Frontal cortex (tissue), 4 donors: ENCODE measurements around the gene KSR2. TPM values are rescaled to one million over a fixed set of nuclear protein-coding genes. Genes with fewer than 3 reads are reported as not detected.

Experiments used
- DNase-seq, 2 donors: peaks; one replicate each; pipeline ENCODE4 v3.0.0; 2012; ENCODE audit warnings: low spot score in 2 of 2
- FAIRE-seq: peaks from 2 replicates; lab custom pipeline; 2012; peaks lifted over from hg19 to GRCh38; lab: Jason Lieb, UNC
- total RNA-seq: library from RNA; depleted of rRNA; stranded (reverse); fragments of >200 nt; gene quantifications from one replicate; pipeline ENCODE4 v1.2.3, GENCODE V29; 2014
- donor health status: control.
- donor health status: control.
- donor health status: control.

The KSR2 gene
- total RNA-seq, 1 donor from 2014 or later = 0.82 TPM

DNA sequence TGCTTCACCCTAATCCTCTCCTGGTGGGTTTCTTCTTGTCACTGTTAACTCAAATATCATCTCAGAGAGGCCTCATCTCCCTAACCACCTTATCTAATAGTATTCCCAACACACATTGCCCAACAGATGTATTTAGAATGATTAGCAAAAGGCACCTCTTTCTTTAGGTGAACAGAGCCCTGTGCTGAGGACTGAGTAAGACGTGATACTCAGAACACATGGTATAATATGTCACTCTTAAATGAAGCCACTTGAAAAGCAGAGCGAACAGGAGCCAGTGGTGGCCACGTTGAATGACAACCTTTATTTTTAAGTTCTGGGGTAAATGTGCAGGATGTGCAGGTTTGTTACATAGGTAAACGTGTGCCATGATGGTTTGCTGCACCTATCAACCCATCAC is 1.5 kb upstream of the KSR2 start:
- DNase-seq (no peak), FAIRE-seq (no peak)

DNA sequence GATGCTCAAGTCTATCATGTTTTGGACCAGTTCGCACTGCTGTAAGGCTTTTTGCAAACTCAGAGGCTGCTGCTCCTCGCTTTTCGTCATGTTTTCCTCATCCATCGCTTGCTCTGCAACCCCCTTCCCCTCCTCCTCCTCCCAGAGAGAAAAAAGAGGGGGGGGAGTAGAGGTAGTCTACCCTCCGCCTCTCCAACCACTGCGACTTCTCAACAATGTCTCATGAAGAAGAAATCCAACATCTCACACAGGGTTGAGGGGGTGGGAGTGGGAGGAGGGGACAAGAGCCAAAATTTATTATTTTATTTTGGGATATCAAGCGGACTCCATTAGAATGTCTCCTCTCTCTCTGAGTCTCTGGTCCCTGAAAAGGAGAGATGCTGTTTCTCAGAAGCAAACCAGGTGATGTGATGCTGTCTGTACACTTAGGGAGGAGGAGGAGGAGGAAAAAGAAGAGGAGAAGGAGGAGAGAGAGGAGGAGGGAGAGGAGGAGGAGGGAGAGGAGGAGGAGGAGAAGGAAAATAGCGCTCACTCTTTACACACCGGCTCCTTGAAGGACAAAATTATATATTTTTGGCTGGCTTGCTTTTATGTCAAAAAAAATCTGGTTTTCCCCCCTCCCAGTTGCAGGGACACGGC is 520 bp downstream of the KSR2 start:
- FAIRE-seq = no peak
- no peak for DNase-seq

DNA sequence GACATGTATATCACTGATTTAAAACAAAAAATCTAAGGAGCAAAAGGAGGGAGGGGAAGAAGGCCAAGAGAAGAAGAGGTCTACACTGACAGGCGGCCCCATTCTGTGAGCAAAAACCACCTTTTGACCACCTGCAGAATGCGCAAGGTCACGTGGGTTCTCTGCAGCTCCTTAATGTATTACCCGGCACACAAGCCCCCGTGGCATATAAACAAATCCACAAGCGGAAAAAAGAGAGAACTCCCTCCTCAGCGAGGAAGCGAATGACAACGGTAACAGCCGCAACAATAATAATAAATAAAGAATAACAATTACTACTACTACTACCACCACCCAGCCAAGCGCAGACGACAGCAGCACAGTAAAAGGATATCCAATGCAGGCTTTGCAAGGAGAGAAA is 1.3 kb downstream of the KSR2 start:
- DNase-seq (no peak), FAIRE-seq (no peak)

DNA sequence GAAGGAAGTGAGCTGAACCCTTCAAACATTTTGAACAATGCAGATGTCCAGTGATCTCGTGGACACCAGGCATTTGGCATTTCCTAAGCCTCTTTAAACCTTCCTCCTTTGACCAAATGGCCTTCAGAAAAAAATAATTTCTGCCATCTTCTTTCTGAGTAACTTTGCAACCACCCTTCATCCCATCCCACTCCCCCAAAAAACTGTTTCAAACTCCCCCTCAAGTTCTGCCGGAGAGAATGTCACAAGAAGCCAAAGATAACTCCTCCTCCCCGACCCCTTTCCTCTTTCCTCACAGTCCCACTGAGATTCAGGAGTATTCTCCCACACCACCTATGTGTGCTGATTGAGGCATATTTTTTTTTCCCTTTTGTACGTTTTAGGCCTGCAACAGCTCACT is 1.7 kb downstream of the KSR2 start:
- FAIRE-seq (no peak), DNase-seq (no peak)

DNA sequence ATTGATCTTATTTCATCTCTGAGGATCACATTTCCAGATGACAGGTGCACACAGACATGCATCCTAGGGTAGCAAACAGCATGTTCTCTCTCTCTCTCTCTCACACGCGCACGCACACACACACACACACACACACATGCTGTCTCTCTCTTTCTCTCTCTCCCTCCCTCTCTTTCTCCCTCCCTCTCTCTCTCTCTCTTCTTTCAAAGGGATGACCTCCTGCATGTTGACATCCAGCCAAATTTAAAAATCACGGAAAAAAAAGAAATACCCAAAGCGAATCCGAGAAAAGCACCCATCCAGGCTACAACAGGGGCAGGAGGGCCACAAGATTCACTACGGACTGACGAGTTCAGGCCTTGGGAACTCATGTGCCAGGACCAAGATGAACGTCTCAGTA is 2.3 kb downstream of the KSR2 start:
- no peak for DNase-seq

DNA sequence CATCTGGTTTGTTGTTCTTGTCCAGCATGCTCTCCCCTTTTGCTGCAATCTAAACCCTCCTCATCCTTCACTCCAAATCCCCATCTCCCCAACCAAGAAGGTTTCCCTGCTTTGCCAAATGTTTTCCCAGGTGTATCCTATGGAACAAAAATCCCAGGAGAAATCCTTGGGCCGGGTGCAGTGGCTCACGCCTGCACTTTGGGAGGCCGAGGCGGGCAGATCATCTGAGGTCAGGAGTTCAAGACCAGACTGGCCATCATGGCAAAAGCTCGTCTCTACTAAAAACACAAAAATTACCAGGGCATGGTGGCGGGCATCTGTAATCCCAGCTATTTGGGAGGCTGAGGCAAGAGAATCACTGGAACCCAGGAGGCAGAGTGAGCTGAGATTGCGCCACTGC is 5.0 kb downstream of the KSR2 start:
- FAIRE-seq (no peak), DNase-seq (no peak)

More for the DNA sequence above, 2.3 kb downstream of the KSR2 start:
- FAIRE-seq = no peak

DNA sequence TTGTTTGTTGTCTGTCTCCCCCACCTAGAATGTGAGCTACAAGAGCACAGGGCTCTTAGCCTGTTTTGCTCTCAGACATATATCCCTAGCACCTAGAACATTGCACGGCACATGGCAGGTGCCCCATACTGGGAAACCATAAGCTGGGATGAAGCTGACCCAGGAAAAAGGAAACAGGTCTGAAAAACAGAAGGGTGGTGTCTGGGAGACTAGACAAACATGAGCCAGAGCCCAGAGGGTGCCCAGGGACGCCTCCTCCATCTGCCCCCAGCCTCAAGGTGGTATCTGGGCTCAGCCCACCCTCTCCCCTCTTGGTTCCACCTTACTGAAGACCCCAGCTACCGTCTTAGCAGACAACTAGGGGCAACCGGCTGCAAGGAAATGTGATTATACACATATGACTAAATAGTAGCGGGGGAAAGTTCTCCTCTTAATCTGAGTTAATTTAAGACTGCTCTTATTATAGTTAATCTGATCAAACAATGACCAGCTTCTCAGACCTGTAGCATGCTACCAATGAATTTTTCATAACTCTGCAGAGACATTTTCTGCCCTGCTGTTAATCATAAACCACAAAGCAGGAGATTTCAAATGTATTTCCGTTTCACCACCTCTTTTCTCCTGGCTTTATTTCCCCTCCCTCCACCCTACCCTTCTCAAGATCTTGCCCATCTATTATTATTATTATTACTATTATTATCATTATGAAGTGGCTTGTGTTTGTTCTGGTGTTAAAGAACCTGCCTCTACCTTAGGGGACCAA is 31.9 kb downstream of the KSR2 start:
- FAIRE-seq (no peak), DNase-seq (no peak)

DNA sequence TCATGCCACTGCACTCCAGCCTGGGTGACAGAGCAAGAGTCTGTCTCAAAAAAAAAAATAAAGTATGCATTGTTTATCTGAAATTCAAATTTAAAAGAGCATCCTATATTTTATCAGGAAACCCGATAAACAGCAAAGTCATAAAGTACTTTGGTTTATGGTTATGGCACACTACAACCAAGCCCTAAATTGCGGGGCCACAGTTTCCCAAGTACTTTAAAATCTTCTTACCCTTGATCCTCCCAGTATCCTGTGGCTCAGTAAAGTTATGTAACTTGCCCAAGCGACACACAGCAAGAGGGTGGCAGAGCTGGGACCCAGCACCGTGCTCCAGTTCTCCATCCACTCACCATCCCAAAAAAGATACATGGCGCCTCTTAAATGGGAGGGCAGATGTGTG is 35.2 kb downstream of the KSR2 start:
- no peak for DNase-seq
- FAIRE-seq = no peak

DNA sequence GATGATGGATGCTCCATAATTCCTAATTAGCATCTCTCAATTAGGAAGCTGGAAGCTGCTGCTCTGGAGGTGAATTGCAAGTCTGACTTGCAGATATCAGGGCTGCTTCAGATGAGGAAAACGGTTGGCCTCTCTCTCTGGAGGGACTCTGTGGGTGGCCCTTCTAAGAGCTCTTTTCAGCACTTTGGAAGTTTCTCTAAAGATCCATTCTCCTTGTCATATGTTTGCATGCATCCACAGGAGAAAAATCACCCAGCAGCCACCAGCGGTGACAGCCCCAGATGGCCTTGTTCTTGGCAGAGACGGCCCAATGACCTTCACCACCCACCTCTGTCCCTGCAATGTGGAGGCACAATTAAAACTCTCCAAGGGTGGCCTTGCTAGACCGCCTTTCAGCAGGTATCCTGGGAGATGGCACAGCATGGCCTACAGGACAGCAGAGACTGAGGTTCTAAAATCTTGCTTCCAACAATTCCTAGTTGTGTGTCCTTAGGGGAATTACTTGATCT is 42.3 kb downstream of the KSR2 start:
- DNase-seq = no peak
- FAIRE-seq = no peak

DNA sequence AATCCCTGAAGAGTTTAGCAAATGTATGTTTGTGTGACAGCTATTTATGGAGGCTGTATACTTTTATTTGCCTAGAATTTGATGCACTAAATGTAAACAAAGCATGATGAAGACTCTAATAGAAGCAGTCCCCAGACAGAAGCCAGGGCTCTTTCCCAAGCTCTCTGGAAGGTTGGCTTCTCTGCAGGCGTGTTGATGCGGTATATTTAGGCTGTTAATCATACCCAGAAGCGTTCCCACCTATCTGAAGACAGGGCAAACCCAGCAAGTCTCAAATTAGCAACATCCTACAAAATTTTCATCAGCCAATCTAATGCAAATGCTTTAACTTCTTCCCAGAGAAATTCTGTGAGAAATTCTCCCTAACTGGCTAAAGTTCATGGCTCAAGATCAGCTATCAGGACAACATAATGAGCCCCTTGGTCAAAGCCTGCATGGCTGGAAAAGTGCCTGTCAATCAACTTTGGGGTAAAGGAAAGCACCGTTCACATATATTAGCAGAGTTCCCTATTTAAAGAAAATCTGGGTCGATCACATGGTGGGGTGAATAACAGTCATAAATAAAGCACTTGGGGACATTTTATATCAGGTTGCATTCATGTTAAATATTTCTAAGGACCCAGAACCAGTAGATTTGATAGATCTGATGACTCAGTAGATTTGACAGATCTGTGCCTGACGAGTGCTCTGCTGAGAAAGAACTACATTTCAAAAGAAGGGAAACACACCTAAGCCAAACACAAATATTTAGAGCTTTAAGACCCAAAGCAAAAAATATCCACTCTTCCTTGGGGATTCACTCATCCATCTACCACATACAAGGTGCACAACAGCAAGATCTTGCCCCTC is 46.6 kb downstream of the KSR2 start:
- FAIRE-seq (no peak), DNase-seq (no peak)

DNA sequence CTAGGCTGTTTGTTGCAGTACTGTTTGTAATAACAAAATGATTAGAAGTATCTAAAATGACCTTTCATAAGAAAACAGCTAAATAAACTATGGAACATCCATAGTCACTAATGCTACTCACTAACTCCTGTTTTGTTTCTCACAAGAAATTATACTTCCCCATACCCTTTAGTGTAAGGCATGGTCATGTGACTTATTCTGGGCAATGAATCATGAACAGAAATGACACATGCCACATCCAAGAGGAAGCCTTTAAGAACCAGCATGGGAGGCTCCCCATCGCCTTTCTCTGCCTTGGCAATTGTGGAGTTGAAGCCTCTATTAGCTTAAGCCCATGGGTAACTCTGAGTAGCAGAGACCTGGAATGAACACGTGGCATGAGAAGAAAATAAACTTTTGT is 49.3 kb downstream of the KSR2 start:
- FAIRE-seq (no peak), DNase-seq (no peak)

DNA sequence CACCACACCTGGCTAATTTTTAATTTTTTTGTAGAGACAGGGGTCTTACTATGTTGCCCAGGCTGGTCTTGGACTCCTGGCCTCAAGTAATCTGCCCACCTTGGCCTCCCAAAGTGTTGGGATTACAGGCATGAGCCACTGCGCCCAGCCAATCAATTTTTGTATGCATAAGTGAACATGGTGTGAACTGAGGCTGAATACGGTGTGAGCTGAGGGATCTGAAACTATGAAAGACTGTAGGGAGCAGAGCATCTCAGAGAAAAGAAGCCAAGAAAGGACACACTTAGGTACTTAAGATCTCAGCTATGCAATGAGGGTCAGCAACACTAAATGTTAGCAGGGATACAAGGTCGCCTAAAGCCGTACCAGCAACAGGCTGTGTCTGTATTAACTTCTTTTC is 54.1 kb downstream of the KSR2 start:
- DNase-seq (no peak), FAIRE-seq (no peak)

DNA sequence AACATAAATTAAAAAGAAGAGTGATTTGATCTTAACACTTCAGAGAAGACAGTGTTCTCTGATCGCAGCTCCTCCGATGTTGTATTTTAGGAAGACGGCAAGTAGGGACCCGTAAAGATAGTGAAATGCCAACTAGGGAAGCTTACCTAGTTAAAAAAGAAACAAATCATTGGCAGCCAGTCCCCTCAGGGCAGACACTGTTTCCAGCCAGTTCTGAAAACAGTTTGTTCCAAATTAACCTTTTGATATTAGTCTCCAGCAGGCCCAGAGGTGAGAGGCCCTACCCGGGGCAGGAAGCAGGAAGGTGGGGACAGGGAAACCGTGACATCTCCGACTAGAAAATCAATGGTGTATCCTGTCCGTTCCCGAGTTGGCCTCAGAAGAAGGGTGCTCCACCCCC is 56.0 kb downstream of the KSR2 start:
- DNase-seq (no peak), FAIRE-seq (no peak)

DNA sequence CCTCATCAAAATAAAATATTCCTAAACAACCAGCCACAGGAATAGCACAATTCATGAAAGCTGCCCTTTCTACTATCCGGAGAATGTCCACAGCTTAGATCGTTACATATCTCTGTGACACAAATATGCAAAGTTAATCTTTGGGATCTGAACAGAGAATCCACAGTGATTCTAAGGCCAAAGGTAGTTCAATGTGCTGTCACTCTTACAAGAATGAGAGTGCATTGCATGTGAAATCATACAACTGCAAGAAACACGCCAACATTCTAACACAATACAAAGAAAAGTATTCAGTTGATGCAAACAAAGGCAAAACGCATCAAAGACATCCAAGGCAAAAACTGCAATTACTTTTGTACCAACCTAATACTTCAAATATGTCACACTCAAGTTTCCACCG is 60.4 kb downstream of the KSR2 start:
- FAIRE-seq (no peak), DNase-seq (no peak)

DNA sequence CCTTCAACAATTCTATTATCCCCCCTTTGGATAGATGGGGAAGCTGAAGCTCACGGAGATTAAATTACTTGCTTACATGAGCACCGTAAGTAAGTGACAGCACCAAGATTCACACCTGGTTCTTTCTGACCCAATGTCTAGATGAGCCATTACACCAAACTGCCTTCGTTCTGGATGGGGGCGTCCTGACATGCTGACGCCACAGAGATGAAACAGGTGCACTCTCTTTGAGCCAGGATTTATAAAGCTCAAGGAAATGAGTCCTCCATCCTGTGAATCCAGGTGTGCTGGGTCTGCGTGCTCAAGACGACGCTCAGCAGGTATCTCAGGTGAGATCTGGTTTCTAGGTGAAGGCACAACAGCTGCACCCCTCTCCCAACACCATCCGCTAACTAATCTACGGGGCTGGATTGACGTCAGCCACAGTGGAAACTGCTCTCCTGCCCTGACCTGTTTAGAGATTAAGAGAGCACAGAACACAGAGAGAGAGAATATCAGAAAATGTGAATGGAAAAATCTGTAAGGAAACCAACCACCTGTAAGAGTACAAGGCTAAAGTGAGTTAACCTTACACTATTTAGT is 61.6 kb downstream of the KSR2 start:
- no peak for DNase-seq
- no peak for FAIRE-seq

DNA sequence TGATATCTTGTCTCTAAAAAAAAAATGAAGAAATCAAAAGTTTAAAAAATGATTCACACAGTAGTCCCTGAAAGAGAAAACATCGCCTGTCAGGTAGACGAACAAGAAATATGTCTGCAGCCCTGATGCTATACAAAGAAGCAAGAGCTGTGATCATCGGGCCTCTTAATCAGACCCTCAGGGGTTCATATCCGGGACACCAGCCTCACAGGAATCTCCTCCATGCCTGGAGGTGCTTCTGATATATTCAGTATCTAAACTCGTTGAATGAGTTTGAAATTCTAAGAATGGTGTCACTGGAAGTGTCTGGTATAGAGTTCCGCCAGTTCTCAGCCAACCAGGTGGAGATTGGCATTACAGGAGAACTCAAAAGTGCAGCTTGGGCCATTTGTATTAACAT is 64.7 kb downstream of the KSR2 start:
- DNase-seq (no peak), FAIRE-seq (no peak)

DNA sequence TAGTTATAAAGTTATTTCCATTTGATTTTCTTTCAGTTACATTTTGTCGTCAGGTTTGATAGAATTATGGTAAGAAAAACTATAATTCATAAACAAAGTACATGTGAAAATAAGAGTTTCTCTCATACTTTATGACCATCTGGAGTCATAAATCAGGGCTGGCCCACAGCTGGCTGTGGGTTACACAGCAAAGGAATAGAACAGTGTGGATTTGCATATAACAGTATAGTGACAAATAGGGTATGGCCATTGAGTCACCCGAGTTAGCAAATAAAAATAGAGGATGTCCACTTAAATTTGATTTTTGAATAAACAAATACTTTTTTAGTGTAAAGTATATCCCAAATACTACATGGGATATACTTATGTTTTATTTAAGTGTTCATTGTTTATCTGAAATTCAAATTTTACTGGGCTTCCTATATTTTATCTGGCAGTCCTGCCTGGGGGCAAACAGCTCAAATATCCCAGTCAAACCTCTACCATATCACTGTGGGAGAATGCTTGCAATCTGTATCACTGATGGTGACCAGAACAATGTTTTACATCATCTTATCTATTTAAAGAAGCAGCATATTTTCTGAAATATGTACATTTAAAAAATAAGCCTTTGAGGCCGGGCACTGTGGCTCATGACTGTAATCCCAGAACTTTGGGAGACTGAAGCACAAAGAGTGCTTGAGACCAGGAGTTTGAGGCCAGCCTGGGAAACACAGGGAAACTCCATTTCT is 65.5 kb downstream of the KSR2 start:
- FAIRE-seq (no peak), DNase-seq (no peak)

DNA sequence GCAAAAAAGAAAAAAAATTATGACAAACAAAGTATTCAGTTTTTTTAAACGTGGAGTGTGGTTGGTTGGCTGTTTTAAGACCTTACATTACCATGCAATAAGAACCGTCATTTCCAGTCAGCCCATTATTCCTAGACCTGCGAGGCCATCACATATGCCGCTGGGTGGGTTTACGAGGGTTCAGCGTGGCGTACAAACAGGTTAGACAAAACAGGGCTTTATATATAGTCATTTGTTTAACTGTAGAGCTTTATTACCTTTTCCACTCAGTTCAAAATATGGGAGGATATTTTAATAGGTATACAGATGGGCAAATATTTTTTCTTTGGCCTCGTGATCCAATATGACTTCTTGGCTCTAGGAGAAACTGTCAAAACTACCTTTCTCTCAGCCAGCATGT is 67.2 kb downstream of the KSR2 start:
- FAIRE-seq (no peak), DNase-seq (no peak)

DNA sequence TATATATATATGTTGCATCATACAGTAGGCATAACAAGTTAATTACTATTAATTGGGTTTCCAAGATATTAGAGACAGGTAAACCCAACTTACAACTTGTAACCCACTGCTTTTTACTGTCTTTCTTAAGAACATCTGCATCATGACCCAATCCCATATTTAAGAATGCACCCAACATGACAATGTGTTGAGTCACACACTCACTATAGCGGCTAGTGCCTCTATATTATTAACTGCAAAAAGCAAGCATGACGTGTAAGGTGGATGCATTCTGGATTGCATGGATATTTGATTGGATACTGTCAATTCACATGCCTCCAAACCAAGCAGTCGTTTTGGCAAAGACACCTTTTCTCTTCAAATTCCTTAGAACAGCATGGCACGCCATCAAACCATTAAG is 68.2 kb downstream of the KSR2 start:
- no peak for FAIRE-seq
- DNase-seq = no peak
